GM21576 (cell line): ENCODE measurements around the gene NEURL2.
"Not testable (repeated sequence)": the region's sequence is repeated elsewhere in the genome, so short reads cannot be mapped to it uniquely, and the experiment has no call there.

Experiments used
- ATAC-seq: cut with Tn5 transposase; IDR thresholded peaks from one replicate; pipeline ENCODE4 v1.9.1; 2021; ENCODE audit warnings: mild to moderate bottlenecking, moderate library complexity; ENCODE audit not compliant: unreplicated experiment

Gene NEURL2

GRCh38 chr20:45890985-45891983, at the start of gene NEURL2, which contains the start of gene CTSA:
TSS of gene NEURL2 (minus strand) at chr20:45891208. CDS start at chr20:45890991, 217 bp downstream.
TSS of gene CTSA (plus strand) at chr20:45891335. CDS start at chr20:45891569, 234 bp downstream.
- peak; percentile 72 for ATAC-seq

GRCh38 chr20:45940469-45940868, 49.5 kb upstream of the NEURL2 start:
- ATAC-seq: no peak

- no peak for ATAC-seq
Measured at GRCh38 chr20:45940053-45940452, 49.0 kb upstream of the NEURL2 start.

- no peak for ATAC-seq
Measured at GRCh38 chr20:45938727-45939438, 47.9 kb upstream of the NEURL2 start.

- no peak for ATAC-seq
Measured at GRCh38 chr20:45937765-45938164, 46.8 kb upstream of the NEURL2 start.

- peak; percentile 3 for ATAC-seq
Measured at GRCh38 chr20:45935416-45936046, 44.5 kb upstream of the NEURL2 start.

GRCh38 chr20:45934586-45935415, 43.8 kb upstream of the NEURL2 start, which contains the start of gene PCIF1:
TSS of gene PCIF1 (plus strand) at chr20:45934683. CDS start at chr20:45939000, 4,317 bp downstream.
- ATAC-seq: peak; percentile 80

- peak; percentile 16 for ATAC-seq
Measured at GRCh38 chr20:45934046-45934585, 43.1 kb upstream of the NEURL2 start.

GRCh38 chr20:45933266-45934045, 42.4 kb upstream of the NEURL2 start:
- peak; percentile 34 for ATAC-seq

- not testable (repeated sequence) for ATAC-seq
Measured at GRCh38 chr20:45931680-45932079, 40.7 kb upstream of the NEURL2 start.

- no peak for ATAC-seq
Measured at GRCh38 chr20:45927071-45927878, 36.3 kb upstream of the NEURL2 start.

GRCh38 chr20:45926731-45927070, 35.7 kb upstream of the NEURL2 start:
- ATAC-seq: no peak

- no peak for ATAC-seq
Measured at GRCh38 chr20:45925821-45926506, 35.0 kb upstream of the NEURL2 start.

- no peak for ATAC-seq
Measured at GRCh38 chr20:45924391-45925261, 33.6 kb upstream of the NEURL2 start.

- no peak for ATAC-seq
Measured at GRCh38 chr20:45921337-45922189, 30.6 kb upstream of the NEURL2 start.
